Naive thymus-derived CD8-positive, alpha-beta T cell (primary cell): Measurements from ENCODE around the gene TMEM9. TPM values are rescaled to one million over a fixed set of nuclear protein-coding genes. Genes with fewer than 3 reads are reported as not detected.

ENCODE experiments used
- ATAC-seq, 2 donors: fragments of 150-1000 bp; cut with Tn5 transposase in 1 of 2; sonication (Bioruptor Pico), chemical (Tn5 transposase) in 1 of 2; 1 replicate in 1 of 2; 2 replicates in 1 of 2; pipeline ENCODE4 v1.10.0; 2021; ENCODE audit warnings: mild to moderate bottlenecking in 2 of 2, moderate library complexity in 2 of 2
- POLR2A ChIA-PET: fragments of 350-600 bp; sonication (Branson Sonifier 250); formaldehyde crosslinking; loops from one replicate; lab custom pipeline; 2021; ENCODE audit warnings: antibody characterized with exemption; lab: Charles Lee
- DNase-seq, 10 donors: peaks; one replicate each; pipeline versions ENCODE4 v3.0.0 to v3.0.0-alpha.2; 2020 to 2022
- H3K27ac Mint-ChIP-seq, 10 donors: one replicate each; pipeline ENCODE4 v1.8.0; 2020 to 2022; ENCODE audit warnings: mild to moderate bottlenecking in 10 of 10, mixed read lengths in 10 of 10, moderate library complexity in 4 of 10, inconsistent platforms in 1 of 10
- H3K27me3 Mint-ChIP-seq, 5 donors: one replicate each; pipeline ENCODE4 v1.8.0; 2021 to 2022; ENCODE audit warnings: mixed read lengths in 5 of 5
- H3K36me3 Mint-ChIP-seq, 3 donors: one replicate each; pipeline ENCODE4 v1.8.0; 2020 to 2022; ENCODE audit warnings: mixed read lengths in 3 of 3, mild to moderate bottlenecking in 2 of 3, inconsistent platforms in 1 of 3
- H3K4me1 Mint-ChIP-seq, 4 donors: one replicate each; pipeline ENCODE4 v1.8.0; 2021 to 2022; ENCODE audit warnings: mixed read lengths in 4 of 4
- H3K4me3 Mint-ChIP-seq, 10 donors: one replicate each; pipeline ENCODE4 v1.8.0; 2020 to 2022; ENCODE audit warnings: mild to moderate bottlenecking in 10 of 10, mixed read lengths in 10 of 10, moderate library complexity in 6 of 10, inconsistent platforms in 1 of 10
- H3K9me3 Mint-ChIP-seq, 9 donors: one replicate each; pipeline ENCODE4 v1.8.0; 2020 to 2022; ENCODE audit warnings: mixed read lengths in 9 of 9, mild to moderate bottlenecking in 3 of 9, inconsistent platforms in 1 of 9, moderate library complexity in 1 of 9
- polyA plus RNA-seq, 3 donors: library from polyadenylated mRNA; unstranded; fragments of 300-500 nt; fragmentation: Illumina TruSeq; gene quantifications; one replicate each; pipeline ENCODE4 v1.2.3, GENCODE V29; 2021
- total RNA-seq, 8 experiments: library from RNA in 2 of 8; stranded (reverse) in 2 of 8; gene quantifications; one replicate each; pipeline ENCODE4 v1.2.3 and lab custom pipeline; 2021 to 2026

The TMEM9 gene
- total and polyA plus RNA-seq, 5 experiments from 2014 or later, result 23.7 to 43.2 (median 30.6) TPM

- Mint-ChIP-seq H3K4me3 (no peak overlapping the region), H3K4me1 (no peaks in the 10 kb centered on the region), H3K27ac (no peak overlapping the region), H3K27me3 (peaks cover 5 to 16% (median 8%) of the 10 kb centered on the region in 5 donors), H3K9me3 (no peaks in the 10 kb centered on the region), H3K36me3 (no peaks in the 10 kb centered on the region)
- POLR2A ChIA-PET, result no interaction called here
- DNase-seq, result no peak
- ATAC-seq, result no peak
These were observed 63.7 kb downstream of the TMEM9 start for GRCh38 chr1:201090541-201090940.

GRCh38 chr1:201089596-201089995 is 64.7 kb downstream of the TMEM9 start:
- POLR2A ChIA-PET, result no interaction called here

GRCh38 chr1:201088901-201089525 is 65.3 kb downstream of the TMEM9 start:
- H3K27me3 Mint-ChIP-seq, result peaks cover 8 to 16% (median 9%) of the 10 kb centered on the region in 5 donors
- H3K4me3 Mint-ChIP-seq, result no peak overlapping the region
- H3K9me3 Mint-ChIP-seq, result no peaks in the 10 kb centered on the region
- POLR2A ChIA-PET, result no interaction called here
- DNase-seq (no peak), ATAC-seq (no peak)
- H3K36me3 Mint-ChIP-seq, result no peaks in the 10 kb centered on the region
- no peaks in the 10 kb centered on the region for H3K4me1 Mint-ChIP-seq
- peak overlapping the region in 1 of 10 donors; percentile 54 for H3K27ac Mint-ChIP-seq

More at GRCh38 chr1:201089596-201089995, 64.7 kb downstream of the TMEM9 start:
- DNase-seq, result no peak
- Mint-ChIP-seq H3K36me3 (no peaks in the 10 kb centered on the region), H3K27me3 (peaks cover 8 to 16% (median 9%) of the 10 kb centered on the region in 5 donors), H3K4me1 (no peaks in the 10 kb centered on the region), H3K27ac (no peak overlapping the region), H3K4me3 (no peak overlapping the region), H3K9me3 (no peaks in the 10 kb centered on the region)
- no peak for ATAC-seq

- ATAC-seq (no peak), DNase-seq (no peak)
- peaks cover 8 to 16% (median 9%) of the 10 kb centered on the region in 5 donors for H3K27me3 Mint-ChIP-seq
- POLR2A ChIA-PET, result no interaction called here
- H3K27ac Mint-ChIP-seq, result no peak overlapping the region
- H3K9me3 Mint-ChIP-seq, result no peaks in the 10 kb centered on the region
- H3K36me3 Mint-ChIP-seq, result no peaks in the 10 kb centered on the region
- no peak overlapping the region for H3K4me3 Mint-ChIP-seq
- no peaks in the 10 kb centered on the region for H3K4me1 Mint-ChIP-seq
These were observed 65.9 kb downstream of the TMEM9 start for GRCh38 chr1:201088395-201088794.

DNA sequence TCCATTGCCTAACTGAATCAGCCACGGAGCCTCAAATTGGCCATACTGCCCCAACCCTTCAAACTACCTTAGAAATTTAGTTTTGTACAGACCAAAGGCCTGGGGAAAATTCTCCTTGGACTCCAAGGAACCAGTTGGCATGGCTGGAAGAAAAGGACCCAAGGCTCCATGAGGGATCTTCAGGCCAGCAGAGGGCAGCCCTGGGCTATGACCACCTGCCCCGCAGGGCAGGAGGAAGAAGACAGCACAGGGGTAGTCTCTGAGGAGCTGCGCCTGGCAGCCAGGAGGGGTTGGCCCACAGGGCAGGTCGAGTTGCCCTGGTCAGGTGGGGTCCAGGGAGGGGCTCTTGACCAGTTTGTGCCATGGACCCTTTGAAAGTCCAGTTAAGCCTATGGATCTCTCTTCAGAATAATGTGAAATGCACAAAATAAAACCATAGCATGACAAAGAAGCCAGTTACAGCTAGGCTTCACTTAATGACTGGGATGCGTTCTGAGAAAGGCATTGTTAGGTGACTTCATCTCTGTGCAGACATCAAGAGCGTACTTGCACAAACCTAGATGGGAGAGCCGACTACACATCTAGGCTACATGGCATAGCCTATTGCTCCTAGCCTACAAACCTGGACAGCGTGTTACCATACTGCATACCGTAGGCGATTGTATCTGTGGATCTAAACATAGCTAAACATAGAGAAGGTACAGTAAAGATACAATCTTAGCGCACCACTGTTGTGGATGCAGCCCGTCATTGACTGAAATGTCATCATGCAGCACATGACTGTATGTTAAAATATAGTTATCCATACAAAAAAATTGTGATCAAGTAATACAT is 68.2 kb downstream of the TMEM9 start:
- no peak overlapping the region for H3K27ac Mint-ChIP-seq

More for the DNA sequence above, 68.2 kb downstream of the TMEM9 start:
- no peak overlapping the region for H3K4me3 Mint-ChIP-seq
- POLR2A ChIA-PET, result interaction anchor here (1.1 to 1.4 kb wide), 2 partner anchors 28 to 29 kb away, joined by 3 to 4 read pairs; no protein-coding TSS in a partner anchor
- ATAC-seq, result peak; percentile 46 to 79
- H3K9me3 Mint-ChIP-seq, result no peaks in the 10 kb centered on the region
- H3K36me3 Mint-ChIP-seq, result no peaks in the 10 kb centered on the region
- H3K27me3 Mint-ChIP-seq, result peaks cover 8 to 16% (median 9%) of the 10 kb centered on the region in 5 donors
- peak in 9 of 10 donors; percentile 5 to 72 (median 29) for DNase-seq
- H3K4me1 Mint-ChIP-seq, result no peaks in the 10 kb centered on the region

Other genes starting within 250 kb of the TMEM9 start
- 10 to 100 TPM; 91.7 to 95.3 TPM for gene KIF21B, start 130.8 kb downstream of the TMEM9 start, total RNA-seq
- gene KIF21B, start 130.8 kb downstream of the TMEM9 start, polyA plus RNA-seq, result 1 to 10 TPM; 2.2 to 8.3 (median 3.5) TPM
- not detected for gene CACNA1S, start 42.0 kb downstream of the TMEM9 start, total RNA-seq
- not detected for gene CACNA1S, start 42.0 kb downstream of the TMEM9 start, polyA plus RNA-seq
- under 1 TPM in 1 of 2 experiments, not detected in 1; 0.27 TPM for gene ASCL5, start 27.3 kb downstream of the TMEM9 start, total RNA-seq
- under 1 TPM in 1 of 3 donors, not detected in 2; 0.08 TPM for gene ASCL5, start 27.3 kb downstream of the TMEM9 start, polyA plus RNA-seq
- not detected for gene IGFN1, start 36.4 kb upstream of the TMEM9 start, total RNA-seq
- gene IGFN1, start 36.4 kb upstream of the TMEM9 start, polyA plus RNA-seq, result not detected
- gene PKP1, start 129.0 kb upstream of the TMEM9 start, total RNA-seq, result not detected
- gene PKP1, start 129.0 kb upstream of the TMEM9 start, polyA plus RNA-seq, result not detected
- not detected for gene TNNT2, start 223.2 kb upstream of the TMEM9 start, total RNA-seq
- gene TNNT2, start 223.2 kb upstream of the TMEM9 start, polyA plus RNA-seq, result not detected
- not detected for gene LAD1, start 244.8 kb upstream of the TMEM9 start, total RNA-seq
- gene LAD1, start 244.8 kb upstream of the TMEM9 start, polyA plus RNA-seq, result not detected